T follicular helper cell (primary cell): ENCODE measurements around the gene PPIE.
A peak's percentile ranks its signal among the peaks of the same experiment; 100 is the strongest.

Experiments
- DNase-seq: peaks from one replicate; pipeline ENCODE4 v3.0.0-alpha.2; 2020; ENCODE audit warnings: low read depth
- total RNA-seq, 2 experiments: gene quantifications; one replicate each; lab custom pipeline; 2026; lab: John Stamatoyannopoulos, UW

PPIE gene
- 55.8 to 67.5 reads per million in 2 experiments for total RNA-seq

DNA sequence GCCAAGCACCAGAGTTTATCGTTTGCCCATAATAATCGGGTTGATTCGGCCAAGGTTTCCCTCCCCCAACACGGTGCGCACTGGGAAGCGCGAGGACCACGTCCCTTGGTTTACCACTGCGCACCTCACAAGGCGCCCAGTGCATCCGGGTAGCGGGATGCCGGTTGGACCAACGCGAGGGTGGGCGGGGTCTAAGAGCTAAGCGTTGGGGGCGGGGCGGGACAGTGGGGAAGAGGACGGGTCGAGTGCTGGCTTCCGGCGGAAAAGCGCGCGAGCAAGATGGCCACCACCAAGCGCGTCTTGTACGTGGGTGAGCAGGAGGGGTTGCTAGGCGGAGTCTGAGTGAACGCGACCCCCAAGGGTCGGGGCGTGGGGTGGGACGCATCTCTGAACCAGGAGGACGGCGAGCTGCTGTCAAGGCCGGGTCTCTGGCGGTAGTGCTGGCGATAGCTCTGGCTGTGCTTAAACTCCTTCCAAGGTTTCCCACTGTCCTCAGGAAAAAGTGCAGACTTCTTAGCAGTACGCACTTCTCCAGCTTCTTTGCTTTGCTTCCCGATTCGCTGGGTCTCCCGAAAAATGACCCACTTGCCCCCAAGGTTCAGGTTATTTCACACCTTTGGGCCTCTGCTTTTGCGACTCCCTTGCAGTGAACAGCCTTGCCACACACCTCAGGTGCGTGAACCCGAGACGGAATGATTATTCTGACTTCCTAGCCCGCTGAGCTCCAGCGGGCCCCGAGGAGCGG, at the start of gene PPIE:
PPIE (plus strand) TSS at position 261 of the 745 bp plus-strand sequence; CDS start at position 280, 19 bp downstream.
- peak; percentile 84 for DNase-seq

DNA sequence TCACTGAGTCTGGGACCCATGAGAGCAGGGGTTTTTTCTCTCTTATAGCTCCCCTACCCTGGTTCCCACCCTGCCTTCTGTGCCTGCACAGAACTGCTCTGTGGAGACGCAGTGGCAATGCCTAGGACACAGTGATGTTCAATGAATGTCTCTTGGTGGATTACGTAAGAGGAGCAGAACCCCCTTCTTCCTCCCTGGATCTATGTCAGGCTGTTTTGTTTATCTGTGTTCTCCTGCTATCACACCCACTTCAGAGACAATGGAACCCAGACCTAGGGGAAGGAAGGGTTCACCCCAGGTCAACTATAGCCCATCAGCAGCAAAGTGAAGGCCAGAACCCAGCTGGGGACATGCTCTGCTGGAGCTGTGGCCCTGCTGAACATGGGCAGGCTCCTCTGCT, 49.5 kb upstream of the PPIE start:
- DNase-seq = no peak

DNA sequence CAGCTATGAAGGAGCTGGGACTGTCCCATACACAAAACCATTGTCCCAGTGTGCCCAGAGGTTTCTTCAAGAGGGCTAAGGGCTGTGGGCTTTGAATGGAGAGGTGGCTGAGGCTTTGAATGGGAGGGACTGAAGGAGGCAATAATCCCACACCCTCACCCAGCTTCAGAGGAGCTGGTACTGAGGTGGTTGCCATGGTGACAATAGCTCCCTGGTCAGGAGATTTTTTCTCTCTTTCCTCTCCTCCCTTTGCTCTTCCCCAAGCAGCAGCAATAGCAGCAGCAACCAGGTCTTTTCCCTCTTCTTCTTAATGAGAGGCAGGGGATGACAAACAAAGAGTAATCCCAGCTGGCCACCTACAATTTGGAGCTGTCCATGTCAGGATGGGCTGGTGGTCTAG, 49.0 kb upstream of the PPIE start:
- no peak for DNase-seq

DNA sequence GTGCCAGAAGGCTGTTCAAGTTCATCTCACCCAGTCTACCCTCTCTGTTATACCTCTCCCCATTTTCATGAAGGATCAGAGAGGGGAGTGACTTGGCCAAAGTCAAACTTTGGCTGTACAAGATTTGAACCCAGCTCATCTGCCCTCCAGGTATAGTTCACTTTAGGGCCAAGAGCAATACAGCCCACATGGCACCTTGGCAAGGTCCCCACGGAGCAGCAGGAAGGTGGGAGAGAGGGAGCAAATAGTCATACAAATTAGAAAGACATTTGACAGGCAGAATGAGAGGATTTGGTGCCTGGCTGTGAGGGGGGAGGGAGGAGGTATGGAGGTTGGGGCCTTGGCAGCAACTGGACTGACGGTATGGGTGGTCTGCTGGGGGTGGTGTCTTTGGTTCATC, 48.5 kb upstream of the PPIE start:
- DNase-seq = no peak

DNA sequence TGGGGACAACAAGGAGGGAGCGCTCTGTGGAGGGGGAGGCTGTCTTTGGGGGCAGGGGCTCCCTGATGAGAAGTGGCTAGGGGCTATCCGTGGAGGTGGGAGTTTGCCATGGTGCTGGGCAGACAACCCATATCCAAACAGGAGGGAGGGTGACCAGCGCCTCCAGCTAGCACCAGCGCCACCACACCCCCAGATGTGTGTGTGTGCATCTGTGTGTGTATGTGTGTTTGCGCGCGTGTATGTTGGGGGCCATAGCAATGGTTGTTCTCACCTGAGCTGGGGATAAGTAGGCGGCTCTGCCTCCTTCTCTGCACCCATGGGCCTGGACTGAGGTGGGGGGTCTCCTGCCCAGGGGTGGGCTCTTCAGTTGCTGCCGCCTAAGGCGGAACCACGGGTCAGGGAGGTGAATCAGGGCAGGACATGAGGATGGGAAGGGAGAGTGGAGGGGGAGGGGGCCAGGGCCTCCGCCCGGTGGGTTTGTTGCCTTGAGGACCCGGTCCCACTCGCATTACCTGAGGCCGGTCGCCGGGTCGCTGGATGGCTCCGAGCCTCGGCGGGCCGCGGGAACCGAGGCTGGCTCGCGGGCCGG, 47.8 kb upstream of the PPIE start:
- no peak for DNase-seq

DNA sequence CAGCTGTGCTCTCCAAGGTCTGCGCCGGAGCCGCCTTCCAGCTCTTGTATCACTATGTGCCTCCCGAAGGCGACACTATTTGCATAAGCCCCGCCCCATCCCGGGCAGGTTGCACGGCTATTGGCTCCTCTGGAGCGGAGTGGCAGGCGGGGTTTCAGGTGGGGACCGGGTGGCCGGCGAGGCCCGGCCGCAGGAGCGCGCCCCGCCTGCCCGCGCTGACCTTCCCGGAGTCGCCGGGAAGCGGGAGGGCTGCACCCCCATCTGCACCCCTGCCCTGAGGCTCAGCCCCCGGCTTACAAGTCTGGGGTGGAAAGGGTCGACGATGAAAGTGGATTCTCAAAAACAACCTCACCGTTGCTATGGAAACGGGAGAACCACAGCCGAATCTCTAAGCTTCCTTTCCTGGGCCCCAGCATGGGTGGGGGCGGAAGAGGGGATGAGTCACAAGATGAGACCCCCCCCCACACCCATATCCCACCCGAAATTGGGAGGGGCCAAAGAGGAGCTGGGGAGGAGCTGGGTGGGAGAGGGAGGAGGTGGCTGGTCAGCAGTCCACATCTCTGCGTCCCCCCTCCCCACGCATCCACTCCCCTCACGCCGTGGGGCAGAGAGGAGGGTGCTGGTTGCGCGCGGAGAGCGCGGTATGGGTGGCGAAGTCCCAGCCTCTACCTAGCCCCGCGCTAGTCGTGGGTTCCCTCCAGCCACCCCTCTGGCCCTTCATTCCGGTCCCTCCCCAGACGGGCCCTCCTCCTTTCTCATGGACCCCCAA, 47.1 kb upstream of the PPIE start, which contains the start of gene HPCAL4:
HPCAL4 (minus strand) TSS at position 51 of the 769 bp plus-strand sequence. CDS start 6,830 bp downstream, outside the sequence.
- peak; percentile 89 for DNase-seq

DNA sequence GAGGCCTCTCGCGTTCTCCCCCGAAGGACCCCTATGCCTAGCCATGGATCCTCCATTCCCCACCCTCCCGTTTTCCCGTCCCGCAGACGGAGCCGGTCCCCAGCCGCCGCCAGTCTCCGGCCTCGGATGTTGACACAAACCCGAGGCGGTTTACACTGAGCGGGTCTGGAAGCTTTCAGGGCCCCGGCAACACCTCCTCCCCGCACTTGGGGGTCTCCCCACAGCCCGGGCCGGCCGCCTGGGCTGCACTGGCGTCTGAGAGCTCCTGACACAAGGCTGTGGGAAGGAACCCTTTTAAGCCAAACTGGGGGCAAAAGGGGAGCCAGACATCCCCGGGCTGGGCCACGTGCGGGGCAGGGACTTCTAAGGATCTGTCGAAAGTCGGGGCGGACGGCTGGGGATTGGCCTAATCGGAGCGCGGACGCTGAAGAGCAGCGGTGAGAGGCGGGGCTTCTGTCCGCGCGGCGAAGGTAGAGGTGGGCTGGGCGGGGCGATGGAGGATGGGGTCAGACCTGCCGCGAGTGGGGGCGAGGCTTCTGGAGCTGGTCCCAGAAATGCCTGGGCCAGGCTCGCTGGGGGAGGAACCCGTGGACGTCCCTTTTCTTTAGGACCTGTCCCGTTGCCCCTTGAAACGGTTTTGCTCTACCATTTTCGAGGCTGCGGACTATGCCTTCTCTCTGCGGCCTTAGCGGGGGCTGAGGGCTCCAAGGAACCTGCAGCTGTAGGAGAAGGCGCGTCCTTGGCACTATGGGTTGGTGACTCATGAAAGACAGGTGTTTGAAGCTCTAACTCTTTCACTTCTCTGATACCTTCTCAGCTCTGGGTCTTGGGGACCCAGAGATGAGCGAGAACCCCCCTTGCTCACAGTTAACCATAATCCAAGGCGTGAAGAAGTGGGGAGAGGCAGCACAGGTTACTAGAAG, 46.3 kb upstream of the PPIE start:
- no peak for DNase-seq

DNA sequence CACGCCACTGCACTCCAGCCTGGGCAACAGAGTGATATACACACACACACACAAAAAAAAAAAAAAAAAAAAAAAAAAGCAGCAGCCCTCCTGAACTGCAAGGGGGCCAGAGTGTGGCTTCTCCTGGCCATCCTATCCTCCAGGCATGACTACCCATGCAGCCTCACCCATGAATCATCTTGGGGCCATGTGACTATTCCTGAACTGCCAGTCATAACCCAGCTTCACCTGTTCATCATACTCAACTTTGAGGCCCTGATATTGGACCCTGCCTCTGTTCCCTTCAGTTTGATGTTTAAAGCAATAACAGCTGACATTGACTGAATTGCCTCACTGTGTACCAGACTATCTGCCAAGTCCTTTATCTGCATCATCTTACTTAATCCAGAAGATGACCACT, 44.7 kb upstream of the PPIE start:
- DNase-seq = no peak

DNA sequence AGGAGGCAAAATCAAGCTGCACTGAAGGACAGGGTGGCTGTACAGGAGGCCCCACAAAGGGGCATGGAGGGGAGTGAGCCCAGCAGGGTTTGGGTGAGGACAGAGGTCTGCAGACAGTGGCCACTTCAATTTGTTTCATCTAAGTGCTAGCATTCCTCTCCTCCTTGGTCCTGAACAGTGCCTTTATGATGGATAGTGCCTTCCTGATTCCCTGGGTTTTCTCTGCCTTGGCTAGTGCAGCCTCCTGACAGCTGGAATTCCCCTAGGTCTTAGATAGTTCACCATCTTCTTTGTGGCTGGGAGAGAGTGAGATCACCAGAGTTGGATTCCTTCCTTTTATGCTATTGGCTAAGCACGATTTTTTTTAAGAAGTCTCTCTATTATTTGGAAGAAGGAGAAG, 43.7 kb upstream of the PPIE start:
- DNase-seq = no peak

DNA sequence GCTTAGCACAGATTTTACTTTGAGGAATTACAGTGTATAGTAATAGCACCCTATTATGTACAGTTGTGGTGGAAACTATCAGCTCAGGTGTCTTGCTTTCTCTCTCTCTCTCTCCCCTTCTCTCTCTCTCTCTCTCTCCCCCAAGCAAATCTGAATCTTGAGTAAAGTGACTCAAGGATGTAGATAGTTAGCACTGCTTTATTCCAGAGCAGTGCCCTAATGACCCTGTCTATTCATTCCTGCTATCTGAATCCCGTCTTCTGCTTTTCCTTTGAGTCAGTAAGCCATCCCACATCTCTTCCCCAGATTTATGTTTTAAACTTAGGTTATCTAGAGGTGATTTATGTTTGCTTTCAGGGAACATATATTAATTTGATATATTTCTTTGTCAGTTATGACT, 42.2 kb upstream of the PPIE start:
- DNase-seq = no peak

DNA sequence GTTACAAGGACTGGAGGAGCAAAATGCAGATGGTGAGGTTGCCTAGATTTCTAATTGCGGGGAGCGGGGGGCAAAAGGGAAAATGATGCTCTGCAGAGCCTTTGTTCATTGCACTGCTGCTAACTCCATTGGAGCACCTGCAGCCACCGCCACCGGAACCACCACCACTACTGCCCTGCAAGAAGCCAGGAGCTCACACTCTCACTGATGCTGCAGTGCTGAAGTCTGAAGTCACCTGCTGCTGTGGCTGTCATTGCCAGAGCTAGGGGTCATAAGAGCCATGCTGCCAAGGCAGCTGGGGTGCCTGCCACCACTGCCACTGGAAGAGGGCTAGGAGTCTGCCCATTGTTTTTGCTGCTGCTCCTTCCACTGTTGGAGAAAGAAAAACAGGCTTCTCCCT, 40.1 kb upstream of the PPIE start:
- DNase-seq = no peak

DNA sequence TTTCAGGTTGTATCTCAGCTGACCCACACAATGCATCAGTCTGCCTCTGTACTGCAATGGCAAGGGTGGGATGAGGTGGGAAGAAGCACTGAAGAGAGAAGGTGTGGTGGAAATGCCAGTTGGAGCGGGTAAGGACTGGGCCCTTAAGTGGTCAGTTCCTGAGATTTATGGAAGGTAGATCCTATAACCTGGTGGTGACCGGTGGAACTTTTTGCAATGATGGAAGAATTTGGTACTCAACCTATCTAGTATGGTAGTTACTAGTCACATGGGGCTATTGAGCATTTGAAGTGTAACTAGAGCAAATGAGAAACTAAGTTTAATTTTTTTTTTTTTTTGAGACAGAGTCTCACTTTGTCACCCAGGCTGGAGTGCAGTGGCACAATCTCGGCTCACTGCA, 39.3 kb upstream of the PPIE start:
- DNase-seq = no peak

DNA sequence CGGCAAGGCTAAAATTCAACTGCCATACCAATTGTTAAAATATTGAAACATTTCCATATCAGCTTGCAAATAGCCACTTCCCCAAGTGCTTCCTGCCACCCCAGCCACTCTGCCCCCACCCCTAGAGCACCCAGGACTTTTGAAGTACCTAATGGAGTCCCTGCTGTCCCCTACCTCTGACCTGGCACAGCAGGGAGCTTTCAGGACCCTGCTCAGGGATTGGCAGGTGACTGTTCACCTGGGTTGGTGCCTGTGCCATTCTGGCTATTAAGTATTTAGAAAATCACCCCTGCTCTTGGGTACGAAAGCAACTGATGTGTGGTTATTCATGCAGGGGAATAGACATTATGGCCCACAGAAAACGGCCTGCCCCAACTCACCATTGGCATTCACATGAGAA, 38.3 kb upstream of the PPIE start:
- DNase-seq = no peak

DNA sequence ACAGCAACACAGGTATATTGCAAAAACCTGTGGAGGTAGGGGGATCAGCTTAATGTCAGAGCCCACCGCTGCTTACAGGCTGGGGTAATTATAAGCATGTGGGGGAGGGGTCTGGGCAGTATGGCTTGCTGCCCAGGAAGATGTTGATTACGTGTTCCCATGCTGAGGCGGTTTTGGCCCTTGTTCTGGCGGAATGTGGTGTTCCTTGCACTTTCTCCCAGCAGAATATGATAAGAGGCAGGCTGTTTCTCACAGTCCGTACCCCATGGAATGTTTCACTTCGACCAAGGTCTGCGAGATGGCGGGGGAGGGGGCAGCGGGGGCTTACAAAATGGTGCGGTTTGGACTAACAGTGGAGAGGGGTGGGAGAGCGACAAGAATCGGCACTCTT, 37.6 kb upstream of the PPIE start:
- no peak for DNase-seq

DNA sequence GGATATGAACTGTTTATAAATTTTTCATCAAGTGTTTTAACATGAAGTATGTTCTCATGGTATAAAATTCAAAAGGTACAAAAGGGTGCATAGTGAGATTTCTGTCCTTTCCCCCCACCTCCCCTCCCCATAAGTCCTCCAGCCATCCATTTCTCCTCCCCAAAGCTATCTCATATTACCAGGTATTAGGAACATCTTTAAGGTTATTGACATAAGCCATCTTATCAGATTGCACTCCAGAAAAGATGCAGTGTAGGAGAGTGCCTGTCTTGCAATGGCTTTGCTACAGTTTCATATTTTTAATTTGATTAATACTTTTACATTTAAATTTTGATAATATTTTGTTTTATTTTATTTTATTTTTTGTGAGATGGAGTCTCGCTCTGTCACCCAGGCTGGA, 33.9 kb upstream of the PPIE start:
- no peak for DNase-seq

DNA sequence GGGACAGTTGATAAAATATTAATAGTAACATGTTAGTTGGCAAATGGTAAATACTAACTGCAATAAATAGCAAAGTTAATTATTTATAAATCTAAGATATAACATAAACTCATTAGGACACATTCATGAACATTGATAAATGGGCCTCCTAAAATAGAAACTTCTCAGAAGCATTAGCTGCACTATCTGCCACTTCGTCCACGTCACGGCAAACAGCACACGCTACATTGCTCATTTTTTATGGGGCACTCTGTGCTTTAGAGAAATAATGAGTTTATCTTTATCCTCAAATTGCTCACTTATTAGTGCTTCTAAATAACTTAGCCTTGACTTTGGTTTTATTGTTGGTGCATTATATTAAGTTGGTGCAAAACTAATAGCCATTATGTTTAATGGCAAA, 31.2 kb upstream of the PPIE start:
- DNase-seq = no peak

DNA sequence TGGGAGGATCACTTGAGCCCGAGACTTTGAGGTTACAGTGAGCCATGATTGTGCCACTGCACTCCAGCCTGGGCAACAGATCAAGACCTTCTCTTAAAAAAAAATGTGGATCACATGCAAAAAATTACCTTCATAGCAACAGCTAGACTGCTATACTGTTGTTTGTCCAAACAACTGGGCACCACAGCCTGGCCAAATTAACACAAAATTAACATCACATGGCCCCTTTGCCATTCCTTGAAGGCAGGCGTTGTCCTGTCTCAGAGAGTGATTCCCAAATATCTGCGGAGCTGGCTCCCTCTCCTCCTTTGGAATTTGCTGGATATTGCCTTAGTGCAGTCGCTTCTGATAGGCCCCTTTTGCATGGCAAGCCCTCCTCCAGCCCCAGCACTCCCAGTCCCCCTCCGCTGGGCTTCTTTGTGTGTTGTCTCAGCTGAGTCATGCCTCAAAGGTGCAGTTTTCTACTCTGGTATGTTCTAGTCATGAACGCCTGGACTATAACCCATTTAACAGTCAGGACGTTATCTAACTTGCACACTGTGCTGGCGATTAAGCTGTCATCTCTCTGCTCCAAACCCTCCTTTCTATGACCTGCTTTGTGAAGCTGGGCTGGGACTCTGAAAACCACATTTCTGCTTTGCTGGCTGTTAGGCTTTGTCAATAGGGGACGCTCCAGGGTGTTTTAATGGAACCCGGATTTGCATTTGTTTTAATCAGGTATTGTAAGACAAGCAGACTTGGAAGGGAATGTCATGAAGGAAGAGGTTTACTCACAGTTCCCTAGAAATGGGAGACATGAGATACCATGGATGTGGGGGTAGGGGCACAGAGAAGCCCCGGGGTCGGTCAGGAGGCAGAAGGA, 27.3 kb upstream of the PPIE start:
- no peak for DNase-seq

DNA sequence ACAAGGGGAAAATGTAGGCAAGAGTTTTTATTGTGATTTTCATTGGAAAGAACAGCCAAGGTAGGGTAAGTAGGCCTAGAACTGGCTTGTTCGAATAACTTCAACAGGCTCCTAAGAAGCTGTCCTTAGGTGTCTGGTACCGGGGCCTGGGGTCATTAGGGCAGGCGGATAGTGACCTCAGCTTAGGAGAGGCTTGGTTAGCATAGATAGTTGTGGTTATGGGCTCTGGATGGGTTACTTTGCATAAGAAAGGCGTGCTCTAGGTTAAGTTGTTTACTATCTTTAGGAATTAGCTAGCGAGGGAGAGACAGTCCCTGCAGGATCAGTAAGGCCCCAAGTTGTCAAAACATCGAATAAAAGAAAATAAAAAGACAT, 26.7 kb upstream of the PPIE start:
- no peak for DNase-seq

DNA sequence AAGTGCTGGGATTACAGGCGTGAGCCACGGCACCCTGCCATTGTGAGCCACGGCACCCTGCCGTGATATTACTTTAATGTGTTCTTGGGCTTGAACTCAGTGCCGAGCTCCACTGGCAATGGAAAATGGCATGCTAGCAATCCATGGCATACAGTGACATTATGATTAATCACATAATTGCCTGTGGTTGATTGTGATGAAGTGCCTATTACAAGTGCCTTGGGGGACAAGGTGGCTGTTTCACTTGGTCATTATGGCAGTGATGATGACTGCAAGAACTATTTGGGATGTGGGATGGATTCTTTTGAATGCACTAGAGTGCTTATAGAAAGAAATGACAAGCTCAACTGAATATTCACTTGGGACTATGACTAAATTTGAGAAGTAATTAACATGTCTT, 25.1 kb upstream of the PPIE start:
- DNase-seq = no peak

DNA sequence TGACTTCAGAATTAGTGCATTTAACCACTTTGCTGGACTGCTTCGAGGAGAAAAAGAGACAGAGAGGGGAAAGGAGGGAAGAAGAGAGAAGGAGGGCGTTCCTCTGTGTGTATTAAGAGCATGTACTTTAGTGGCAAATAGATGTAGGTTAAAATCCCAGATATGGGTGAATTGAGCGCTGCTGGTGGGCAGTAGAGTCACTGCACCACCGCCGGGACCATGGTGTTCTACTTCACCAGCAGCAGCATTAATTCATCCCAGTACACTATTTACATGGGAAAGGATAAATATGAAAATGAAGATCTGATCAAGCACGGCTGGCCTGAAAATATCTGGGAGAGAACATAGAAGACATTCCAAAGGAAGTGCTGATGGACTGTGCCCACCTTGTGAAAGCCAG, 20.9 kb upstream of the PPIE start:
- DNase-seq = no peak
